HG03064 (cell line): ENCODE results near the gene FGF18.

ENCODE experiments used
- ATAC-seq: cut with Tn5 transposase; IDR thresholded peaks from one replicate; pipeline ENCODE4 v1.9.1; 2021; ENCODE audit warnings: low read depth; ENCODE audit not compliant: unreplicated experiment

FGF18 gene

GRCh38 chr5:171421331-171422262, 2.1 kb downstream of the FGF18 start:
- ATAC-seq: no peak

- ATAC-seq: no peak
Measured at GRCh38 chr5:171422495-171422894, 3.0 kb downstream of the FGF18 start.

GRCh38 chr5:171422902-171423663, 3.6 kb downstream of the FGF18 start:
- no peak for ATAC-seq

GRCh38 chr5:171424726-171425125, 5.3 kb downstream of the FGF18 start:
- ATAC-seq: no peak

- no peak for ATAC-seq
Measured at GRCh38 chr5:171425596-171426244, 6.3 kb downstream of the FGF18 start.

GRCh38 chr5:171426266-171426665, 6.8 kb downstream of the FGF18 start:
- ATAC-seq: no peak

GRCh38 chr5:171426680-171427079, 7.2 kb downstream of the FGF18 start:
- no peak for ATAC-seq

- no peak for ATAC-seq
Measured at GRCh38 chr5:171427318-171428167, 8.1 kb downstream of the FGF18 start.

- ATAC-seq: no peak
Measured at GRCh38 chr5:171428168-171428696, 8.8 kb downstream of the FGF18 start.

- ATAC-seq: no peak
Measured at GRCh38 chr5:171428809-171429542, 9.5 kb downstream of the FGF18 start.

GRCh38 chr5:171429543-171429910, 10.1 kb downstream of the FGF18 start:
- ATAC-seq: no peak

GRCh38 chr5:171431251-171431777, 11.9 kb downstream of the FGF18 start:
- ATAC-seq: no peak

- no peak for ATAC-seq
Measured at GRCh38 chr5:171432076-171432475, 12.6 kb downstream of the FGF18 start.

- ATAC-seq: no peak
Measured at GRCh38 chr5:171432583-171433351, 13.3 kb downstream of the FGF18 start.

GRCh38 chr5:171433352-171433698, 13.9 kb downstream of the FGF18 start:
- no peak for ATAC-seq

- no peak for ATAC-seq
Measured at GRCh38 chr5:171433982-171434676, 14.7 kb downstream of the FGF18 start.

- ATAC-seq: no peak
Measured at GRCh38 chr5:171434874-171435273, 15.4 kb downstream of the FGF18 start.

- ATAC-seq: no peak
Measured at GRCh38 chr5:171435908-171436307, 16.5 kb downstream of the FGF18 start.
